Adipocyte (in vitro differentiated cells): ENCODE data around the gene TSPAN5.

Experiments
- DNase-seq: peaks from one replicate; pipeline ENCODE4 v3.0.0-alpha.2; 2015; ENCODE audit warnings: low read depth
- H3K27me3 ChIP-seq: replicated peaks from 2 replicates; pipeline ENCODE4 v1.7.0; 2013; ENCODE audit warnings: mild to moderate bottlenecking, low read length, moderate library complexity; ENCODE audit not compliant: control insufficient read depth, insufficient read depth
- H3K36me3 ChIP-seq: 2 replicates; pipeline ENCODE4 v1.7.0; 2013; ENCODE audit warnings: low read length, mild to moderate bottlenecking, moderate library complexity; ENCODE audit not compliant: control insufficient read depth, insufficient read depth, severe bottlenecking
- H3K4me1 ChIP-seq: 2 replicates; pipeline ENCODE4 v1.7.0; 2013; ENCODE audit warnings: mild to moderate bottlenecking, low read length, moderate library complexity; ENCODE audit not compliant: control insufficient read depth, insufficient read depth
- H3K4me3 ChIP-seq: 2 replicates; pipeline ENCODE4 v1.7.0; 2013; ENCODE audit warnings: mild to moderate bottlenecking, low read length, moderate library complexity
- H3K9ac ChIP-seq: 2 replicates; pipeline ENCODE4 v1.7.0; 2013; ENCODE audit warnings: mild to moderate bottlenecking, low read length, moderate library complexity
- H3K9me3 ChIP-seq: 2 replicates; pipeline ENCODE4 v1.7.0; 2013; ENCODE audit warnings: mild to moderate bottlenecking, low read length, moderate library complexity; ENCODE audit not compliant: control insufficient read depth

TSPAN5 gene

DNA sequence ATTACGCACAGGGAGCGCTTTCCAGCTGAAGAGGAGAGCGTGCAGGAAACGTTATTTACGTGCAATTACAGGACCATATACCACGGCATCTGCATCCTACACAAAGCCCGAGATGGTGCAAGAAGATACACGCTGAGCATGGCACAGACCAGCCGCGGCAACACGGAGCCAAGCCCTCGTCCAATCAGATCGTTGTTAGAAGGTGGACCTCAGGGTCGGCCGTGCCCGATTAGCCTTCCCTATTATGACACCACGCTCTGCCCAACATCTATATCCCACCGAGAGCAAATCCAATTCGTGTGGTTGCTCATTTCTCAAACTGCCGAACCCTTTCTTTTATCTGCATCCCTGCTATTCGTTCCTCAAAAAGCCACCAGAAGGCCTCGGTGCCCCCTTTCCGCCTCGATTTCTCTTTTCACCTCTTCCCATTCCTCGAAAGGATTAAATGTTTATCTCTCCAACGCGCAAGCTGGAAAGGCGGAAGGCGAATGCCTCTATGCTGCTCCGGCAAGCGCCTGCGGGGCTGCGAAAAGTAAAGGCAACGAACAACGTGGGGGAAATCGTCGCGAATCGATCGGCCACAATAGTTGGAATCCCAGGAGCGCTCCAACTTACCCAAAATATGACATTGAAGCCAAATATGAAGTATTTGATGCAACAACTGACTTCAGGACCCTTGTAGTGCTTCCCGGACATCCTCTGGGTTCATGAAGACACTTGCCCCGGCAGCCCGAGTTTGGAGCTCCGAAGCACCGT, 702 bp downstream of the TSPAN5 start:
- no peaks in the 10 kb centered on the region for H3K36me3 ChIP-seq
- H3K27me3 ChIP-seq, result no peaks in the 10 kb centered on the region
- peaks cover 57% of the 10 kb centered on the region for H3K4me1 ChIP-seq
- H3K4me3 ChIP-seq, result peak overlapping the region; percentile 86
- no peaks in the 10 kb centered on the region for H3K9me3 ChIP-seq
- peak; percentile 87 for DNase-seq
- peak overlapping the region; percentile 88 for H3K9ac ChIP-seq

DNA sequence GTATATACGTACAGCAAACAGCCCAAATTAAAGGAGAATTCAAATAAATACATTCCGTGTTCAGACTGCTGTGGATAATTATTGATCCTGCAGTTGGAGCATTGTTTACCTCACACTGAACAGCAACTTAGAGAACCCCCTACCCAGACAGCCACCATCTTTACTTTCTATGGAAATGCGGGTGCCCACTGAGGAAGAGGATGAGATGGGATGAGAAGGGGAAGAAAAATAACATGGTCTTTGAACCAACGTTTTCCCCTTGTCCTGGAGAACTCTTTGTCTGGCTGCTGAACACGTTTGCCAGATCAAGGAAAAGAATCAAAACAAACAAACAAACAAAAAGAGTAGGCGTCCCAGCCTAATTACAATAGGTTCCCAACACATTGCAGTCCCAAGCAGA, 1.5 kb downstream of the TSPAN5 start:
- H3K4me1 ChIP-seq, result peaks cover 64% of the 10 kb centered on the region
- H3K9ac ChIP-seq, result peak overlapping the region; percentile 88
- peak overlapping the region; percentile 86 for H3K4me3 ChIP-seq
- H3K36me3 ChIP-seq, result no peaks in the 10 kb centered on the region
- no peaks in the 10 kb centered on the region for H3K9me3 ChIP-seq
- DNase-seq, result no peak
- no peaks in the 10 kb centered on the region for H3K27me3 ChIP-seq

DNA sequence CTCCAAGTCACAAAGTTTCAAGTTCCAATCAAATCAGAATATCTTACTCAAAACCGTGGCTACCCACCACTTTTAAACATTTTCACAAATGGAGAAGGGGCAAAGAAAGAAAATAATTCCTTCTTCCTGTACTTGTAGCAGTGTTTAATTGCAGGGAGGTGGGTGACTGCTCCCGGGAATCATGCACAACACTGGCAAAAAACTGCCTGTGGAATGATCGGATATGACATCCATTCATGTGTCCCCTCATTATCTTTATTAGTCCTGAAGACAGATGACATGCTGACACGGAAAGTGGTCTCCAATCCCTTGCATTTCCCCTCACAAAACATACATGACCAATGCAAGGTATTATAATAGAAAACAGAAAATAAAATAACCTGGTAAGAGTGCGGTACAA, 2.0 kb downstream of the TSPAN5 start:
- no peaks in the 10 kb centered on the region for H3K36me3 ChIP-seq

DNA sequence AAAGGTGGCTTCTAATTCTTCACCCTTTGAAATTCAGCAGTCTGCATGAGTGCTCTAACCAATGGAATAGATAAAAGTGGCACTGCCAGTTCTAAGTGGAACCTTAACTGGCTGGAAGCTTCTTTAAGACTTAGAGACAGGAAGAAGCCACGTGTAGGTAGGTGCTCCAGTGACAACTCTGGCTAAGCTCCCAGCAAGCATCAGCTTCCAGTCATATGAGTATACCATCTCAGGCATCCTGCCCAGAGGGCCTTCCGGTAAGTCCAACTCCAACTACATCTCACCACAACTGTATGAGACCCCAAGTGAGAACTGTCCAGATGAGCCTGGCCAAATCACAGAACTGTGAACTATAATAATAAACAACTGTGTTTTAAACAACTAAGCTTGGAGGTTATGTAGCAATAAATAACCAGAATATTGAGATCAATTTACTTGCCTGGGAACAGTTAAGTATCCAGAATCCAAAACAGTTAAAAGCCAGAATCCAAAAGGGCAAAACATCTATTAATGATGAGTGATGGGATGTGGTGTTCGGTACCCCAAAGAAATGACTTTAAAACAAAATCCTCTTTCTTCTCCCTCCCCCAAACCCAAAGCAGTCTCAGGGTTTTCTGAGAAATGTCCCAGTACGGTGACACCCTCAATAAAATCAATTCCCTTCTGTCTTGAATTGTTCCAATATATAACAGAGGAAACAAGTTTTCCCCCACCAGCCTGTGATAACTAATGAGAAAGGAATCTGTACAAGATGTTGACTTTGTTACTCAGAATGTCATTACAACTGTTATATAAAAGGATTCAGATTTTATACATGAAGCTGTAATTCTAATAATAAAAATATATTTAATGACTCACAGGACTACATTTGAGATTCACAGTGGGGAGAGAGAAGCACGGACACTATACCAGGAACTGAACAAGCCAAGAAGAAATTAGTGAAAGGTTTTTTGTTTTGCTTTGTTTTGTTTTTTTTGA, 4.2 kb downstream of the TSPAN5 start:
- Histone ChIP-seq H3K9ac (peak overlapping the region; percentile 58), H3K4me1 (peaks cover 52% of the 10 kb centered on the region), H3K36me3 (no peaks in the 10 kb centered on the region), H3K9me3 (peaks cover 4% of the 10 kb centered on the region), H3K27me3 (no peaks in the 10 kb centered on the region), H3K4me3 (peak overlapping the region; percentile 48)
- DNase-seq, result peak; percentile 82

More for the DNA sequence above, 2.0 kb downstream of the TSPAN5 start:
- H3K4me3 ChIP-seq, result peak overlapping the region; percentile 86
- peak overlapping the region; percentile 88 for H3K9ac ChIP-seq
- no peaks in the 10 kb centered on the region for H3K9me3 ChIP-seq
- H3K4me1 ChIP-seq, result peaks cover 64% of the 10 kb centered on the region
- no peak for DNase-seq
- H3K27me3 ChIP-seq, result no peaks in the 10 kb centered on the region

DNA sequence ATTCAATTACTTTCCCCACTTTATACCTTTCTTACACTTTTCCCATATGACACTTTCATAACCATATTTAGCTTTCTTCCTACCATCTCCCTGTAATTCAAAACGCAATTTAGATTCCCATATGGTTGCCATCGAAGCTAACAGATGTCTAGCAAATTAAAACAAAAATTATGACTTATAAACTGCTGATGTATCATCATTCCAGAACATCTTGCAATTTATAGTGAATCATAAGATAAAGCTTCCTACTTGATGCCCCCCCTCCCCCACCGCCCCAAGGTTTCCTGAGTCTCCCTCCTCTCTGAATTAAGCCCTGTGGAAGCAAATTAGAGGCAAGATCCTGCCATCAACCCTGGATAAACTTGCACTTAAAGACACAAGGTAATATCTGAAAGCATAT, 5.4 kb downstream of the TSPAN5 start:
- Histone ChIP-seq H3K27me3 (no peaks in the 10 kb centered on the region), H3K4me3 (peak overlapping the region; percentile 43), H3K36me3 (no peaks in the 10 kb centered on the region), H3K9me3 (peaks cover 4% of the 10 kb centered on the region), H3K4me1 (peaks cover 53% of the 10 kb centered on the region), H3K9ac (peak overlapping the region; percentile 58)
- peak; percentile 66 for DNase-seq

DNA sequence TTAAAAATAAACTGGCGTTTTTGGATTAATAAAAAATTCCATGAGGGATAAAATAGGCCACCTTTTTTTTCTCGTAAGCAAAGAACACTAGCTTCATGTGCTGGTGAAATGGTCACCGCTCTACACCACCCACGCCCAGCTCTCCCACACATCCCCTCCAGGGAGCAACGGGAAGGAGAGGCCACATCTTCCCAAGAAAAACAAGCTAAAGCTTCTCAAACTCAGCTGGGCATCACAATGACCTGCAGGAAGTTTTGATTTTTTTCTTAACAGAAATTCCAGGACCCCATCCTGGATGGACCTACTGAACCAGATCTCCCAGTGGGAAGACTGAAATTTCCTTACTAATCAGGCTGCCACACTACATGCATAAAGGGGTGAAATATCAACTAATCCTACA, 9.8 kb downstream of the TSPAN5 start:
- Histone ChIP-seq H3K36me3 (no peaks in the 10 kb centered on the region), H3K27me3 (no peaks in the 10 kb centered on the region), H3K4me1 (peaks cover 19% of the 10 kb centered on the region), H3K4me3 (no peak overlapping the region), H3K9me3 (peaks cover 4% of the 10 kb centered on the region), H3K9ac (no peak overlapping the region)
- DNase-seq, result no peak

DNA sequence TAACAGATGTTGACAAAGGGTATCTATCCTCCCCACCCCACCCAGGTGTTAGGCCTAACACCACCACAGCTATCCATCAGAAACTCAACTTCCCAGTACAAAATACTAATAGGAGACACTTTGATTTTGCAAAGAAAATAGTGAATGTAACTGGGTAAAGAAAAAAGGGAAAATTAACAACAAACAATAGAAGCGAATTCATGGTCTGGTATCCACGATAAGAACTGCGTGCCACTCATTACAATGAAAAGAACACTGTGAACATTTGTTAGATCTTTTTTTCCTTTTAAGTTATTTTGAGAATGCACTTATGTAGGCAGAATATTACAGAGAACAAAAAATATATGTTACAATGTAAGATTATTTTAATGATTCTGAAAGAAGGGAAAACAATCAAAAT, 12.0 kb downstream of the TSPAN5 start:
- Histone ChIP-seq H3K4me3 (no peak overlapping the region), H3K9me3 (peaks cover 4% of the 10 kb centered on the region), H3K36me3 (no peaks in the 10 kb centered on the region), H3K9ac (no peak overlapping the region), H3K4me1 (peaks cover 21% of the 10 kb centered on the region), H3K27me3 (no peaks in the 10 kb centered on the region)
- DNase-seq, result no peak

DNA sequence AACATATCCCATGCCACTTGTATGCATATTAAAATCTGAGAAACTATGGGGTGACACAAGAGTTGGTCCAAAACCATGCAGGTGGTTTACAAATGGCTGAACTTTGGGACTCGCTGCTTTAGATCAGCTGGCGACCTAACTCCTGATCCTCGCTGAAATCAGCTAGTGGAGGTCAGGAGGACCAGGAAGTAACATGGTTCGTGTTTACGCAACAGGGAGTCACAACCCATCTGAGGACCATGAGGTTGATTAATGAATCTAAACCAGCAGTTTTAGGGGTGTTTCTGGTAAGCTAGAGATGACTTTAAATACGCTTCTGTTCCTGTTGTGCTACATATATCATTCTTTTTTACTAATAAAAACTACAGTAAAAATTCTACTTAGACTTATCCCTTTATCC, 12.9 kb downstream of the TSPAN5 start:
- Histone ChIP-seq H3K4me3 (no peak overlapping the region), H3K27me3 (no peaks in the 10 kb centered on the region), H3K4me1 (peaks cover 22% of the 10 kb centered on the region), H3K9me3 (peaks cover 3% of the 10 kb centered on the region), H3K36me3 (no peaks in the 10 kb centered on the region), H3K9ac (no peak overlapping the region)
- DNase-seq, result no peak

DNA sequence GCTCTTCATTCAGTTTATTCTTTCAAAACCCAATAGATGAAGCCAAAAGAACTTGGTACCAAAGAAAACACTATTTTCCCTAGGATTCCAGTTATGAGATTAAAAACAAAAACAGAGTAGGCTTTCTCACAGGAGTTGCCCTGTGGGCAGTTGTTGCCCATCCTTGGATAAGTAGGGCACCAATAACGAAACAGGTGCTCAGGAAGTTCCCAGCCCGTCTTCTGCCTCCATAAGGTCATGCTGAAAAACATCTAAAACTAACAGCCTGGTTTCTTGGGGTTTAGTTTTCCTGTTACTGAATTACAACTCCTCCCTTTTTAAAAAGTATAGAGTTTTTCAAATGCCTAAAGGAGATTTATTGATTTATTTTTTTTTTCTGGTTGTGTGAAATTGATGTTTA, 14.7 kb downstream of the TSPAN5 start:
- Histone ChIP-seq H3K27me3 (no peaks in the 10 kb centered on the region), H3K9me3 (no peaks in the 10 kb centered on the region), H3K4me3 (no peak overlapping the region), H3K9ac (no peak overlapping the region), H3K36me3 (no peaks in the 10 kb centered on the region), H3K4me1 (peaks cover 22% of the 10 kb centered on the region)
- no peak for DNase-seq

DNA sequence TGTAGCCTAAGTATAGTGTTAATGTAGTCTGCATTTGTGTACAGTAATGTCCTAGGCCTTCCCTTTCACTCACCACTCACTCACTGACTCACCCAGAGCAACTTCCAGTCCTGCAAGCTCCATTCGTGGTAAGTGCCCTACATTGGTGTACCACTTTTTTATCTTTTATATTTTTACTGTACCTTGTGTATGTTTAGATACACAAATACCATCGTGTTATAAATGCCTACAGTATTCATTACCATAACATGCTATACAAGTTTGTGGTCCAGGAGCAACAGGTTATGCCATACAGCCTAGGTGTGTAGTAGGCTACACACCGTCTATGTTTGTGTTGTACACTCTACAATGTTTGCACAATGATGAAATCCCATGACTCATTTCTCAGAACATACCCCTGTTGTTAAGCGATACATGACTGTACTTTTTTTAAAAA, 15.4 kb downstream of the TSPAN5 start:
- peak; percentile 47 for DNase-seq
- Histone ChIP-seq H3K4me1 (peaks cover 19% of the 10 kb centered on the region), H3K9me3 (no peaks in the 10 kb centered on the region), H3K36me3 (no peaks in the 10 kb centered on the region), H3K9ac (no peak overlapping the region), H3K4me3 (no peak overlapping the region), H3K27me3 (no peaks in the 10 kb centered on the region)

DNA sequence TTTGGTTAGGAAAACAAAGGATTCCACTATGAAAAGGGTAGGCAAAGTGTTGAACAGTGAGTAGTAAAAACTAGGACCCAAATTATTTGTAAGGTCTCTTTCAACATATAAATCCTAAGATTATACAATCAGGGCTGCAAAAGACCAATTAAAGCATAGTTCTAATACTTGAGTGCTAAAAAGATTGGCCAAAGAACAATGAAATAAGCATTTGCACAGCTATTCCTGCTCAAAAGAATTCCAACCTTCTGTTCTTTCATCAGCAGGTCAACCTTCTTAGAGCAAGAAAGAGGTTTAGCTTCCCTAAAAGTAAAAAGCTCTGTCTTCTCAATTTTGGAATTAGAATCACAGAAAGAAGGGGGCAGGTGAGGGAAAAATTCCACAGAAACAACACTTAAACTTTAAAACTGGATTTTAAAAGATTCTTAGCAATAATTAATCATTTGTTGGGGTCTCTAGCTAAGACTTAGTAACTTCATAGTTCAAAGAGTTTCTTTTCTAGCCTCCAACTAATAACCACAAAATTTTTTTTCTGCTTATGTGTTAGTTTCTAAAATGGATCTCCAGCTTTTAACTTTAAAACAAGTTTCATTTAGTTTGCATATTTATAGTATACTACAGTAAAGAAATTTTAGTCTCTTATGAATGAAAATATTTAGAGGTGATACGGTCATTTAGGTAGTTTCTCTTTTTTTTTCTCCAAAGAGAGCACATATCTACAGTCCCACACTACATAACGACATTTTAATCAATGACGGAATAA, 16.3 kb downstream of the TSPAN5 start:
- Histone ChIP-seq H3K36me3 (no peaks in the 10 kb centered on the region), H3K9me3 (no peaks in the 10 kb centered on the region), H3K9ac (no peak overlapping the region), H3K4me3 (no peak overlapping the region), H3K4me1 (peaks cover 18% of the 10 kb centered on the region), H3K27me3 (no peaks in the 10 kb centered on the region)
- DNase-seq, result no peak
